HEK293 (cell line): ENCODE results near the gene RNF7.
"Not testable (repeated sequence)": the region's sequence is repeated elsewhere in the genome, so short reads cannot be mapped to it uniquely, and the experiment has no call there.

ENCODE experiments used
- MZF1 ChIP-seq: fragments of 450-650 bp; formaldehyde crosslinking; IDR thresholded peaks from 2 replicates; pipeline ENCODE4 v1.5.1; 2017; ENCODE audit warnings: missing biosample characterization, missing genetic modification characterization, borderline replicate concordance
- OVOL3 ChIP-seq: fragments of 450-650 bp; formaldehyde crosslinking; IDR thresholded peaks from 2 replicates; pipeline ENCODE4 v1.5.1; 2016; ENCODE audit warnings: missing biosample characterization, missing genetic modification characterization
- RBAK ChIP-seq: fragments of 450-650 bp; formaldehyde crosslinking; IDR thresholded peaks from 2 replicates; pipeline ENCODE4 v1.5.1; 2016; ENCODE audit warnings: missing biosample characterization, missing genetic modification characterization
- SP2 ChIP-seq: fragments of 450-650 bp; formaldehyde crosslinking; IDR thresholded peaks from 2 replicates; pipeline ENCODE4 v1.5.1; 2016; ENCODE audit warnings: missing biosample characterization, missing genetic modification characterization
- ZBTB7A ChIP-seq: fragments of 450-650 bp; formaldehyde crosslinking; IDR thresholded peaks from 2 replicates; pipeline ENCODE4 v1.5.1; 2016; ENCODE audit warnings: low read depth, missing biosample characterization, missing genetic modification characterization
- ZNF19 ChIP-seq: fragments of 450-650 bp; formaldehyde crosslinking; IDR thresholded peaks from 2 replicates; pipeline ENCODE4; 2016; ENCODE audit warnings: missing biosample characterization, missing genetic modification characterization, low read depth
- ZNF274 ChIP-seq, 2 experiments: fragments of 200-500 bp in 1 of 2; fragments of 450-650 bp in 1 of 2; sonication (Bioruptor generic) in 1 of 2; formaldehyde crosslinking in 1 of 2; IDR thresholded peaks; 2 replicates each; pipeline versions ENCODE4 v1.5.1 to v1.6.1; 2014 to 2016; ENCODE audit warnings: borderline replicate concordance in 1 of 2, inconsistent platforms in 1 of 2, low read length in 1 of 2, missing biosample characterization in 1 of 2, missing genetic modification characterization in 1 of 2
- ZNF341 ChIP-seq: fragments of 450-650 bp; formaldehyde crosslinking; IDR thresholded peaks from 2 replicates; pipeline ENCODE4; 2016; ENCODE audit warnings: low read depth, missing biosample characterization, missing genetic modification characterization
- ZNF660 ChIP-seq: fragments of 450-650 bp; IDR thresholded peaks from 2 replicates; pipeline ENCODE4 v1.5.1; 2018; ENCODE audit warnings: missing biosample characterization, mild to moderate bottlenecking, missing genetic modification characterization
- ZNF777 ChIP-seq: fragments of 450-650 bp; formaldehyde crosslinking; IDR thresholded peaks from 2 replicates; pipeline ENCODE4 v1.5.1; 2017; ENCODE audit warnings: missing biosample characterization, missing genetic modification characterization, borderline replicate concordance
- TF ChIP-seq, protein P1 (sequence below): fragments of 450-650 bp; formaldehyde crosslinking; IDR thresholded peaks from 2 replicates; pipeline ENCODE4 v1.5.1; 2016; ENCODE audit warnings: missing biosample characterization, missing genetic modification characterization
- TF ChIP-seq, protein P2 (sequence below): fragments of 450-650 bp; formaldehyde crosslinking; IDR thresholded peaks from 2 replicates; pipeline ENCODE4; 2016; ENCODE audit warnings: missing biosample characterization, missing genetic modification characterization

DNA sequence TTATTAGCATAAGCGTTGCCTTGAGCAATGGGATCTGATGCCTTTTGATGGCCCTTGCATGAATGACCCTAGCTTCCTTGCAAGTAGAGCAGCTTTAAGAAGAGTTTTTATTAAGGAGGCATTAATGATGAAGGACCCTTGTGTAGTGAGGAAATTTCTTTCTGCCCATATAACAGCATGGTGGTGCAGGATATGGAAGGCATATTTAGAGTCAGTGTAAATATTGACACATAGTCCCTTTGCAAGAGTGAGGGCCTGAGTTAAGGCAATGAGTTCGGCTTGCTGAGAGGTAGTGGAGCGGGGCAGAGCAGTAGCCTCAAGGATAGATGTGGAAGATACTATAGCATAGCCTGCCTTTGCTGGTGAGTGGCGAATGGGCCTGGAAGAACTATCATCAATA, 45.1 kb upstream of the RNF7 start:
- TF ChIP-seq OVOL3; ZNF19 (tag by site-specific recombination); ZNF341 (tag by site-specific recombination); MZF1 (tag by site-specific recombination); ZNF660 (tag by site-specific recombination); ZNF274 (IDR thresholded peaks at IDR 0.05; ENCODE audit: low read length); ZNF274 (tag by site-specific recombination; IDR thresholded peaks at IDR 0.05; ENCODE audit: borderline replicate concordance); ZNF777 (tag by site-specific recombination); SP2 (tag by site-specific recombination); ZBTB7A (tag by site-specific recombination); RBAK (tag by site-specific recombination): not testable (repeated sequence)
- TF ChIP-seq, protein P1, sequence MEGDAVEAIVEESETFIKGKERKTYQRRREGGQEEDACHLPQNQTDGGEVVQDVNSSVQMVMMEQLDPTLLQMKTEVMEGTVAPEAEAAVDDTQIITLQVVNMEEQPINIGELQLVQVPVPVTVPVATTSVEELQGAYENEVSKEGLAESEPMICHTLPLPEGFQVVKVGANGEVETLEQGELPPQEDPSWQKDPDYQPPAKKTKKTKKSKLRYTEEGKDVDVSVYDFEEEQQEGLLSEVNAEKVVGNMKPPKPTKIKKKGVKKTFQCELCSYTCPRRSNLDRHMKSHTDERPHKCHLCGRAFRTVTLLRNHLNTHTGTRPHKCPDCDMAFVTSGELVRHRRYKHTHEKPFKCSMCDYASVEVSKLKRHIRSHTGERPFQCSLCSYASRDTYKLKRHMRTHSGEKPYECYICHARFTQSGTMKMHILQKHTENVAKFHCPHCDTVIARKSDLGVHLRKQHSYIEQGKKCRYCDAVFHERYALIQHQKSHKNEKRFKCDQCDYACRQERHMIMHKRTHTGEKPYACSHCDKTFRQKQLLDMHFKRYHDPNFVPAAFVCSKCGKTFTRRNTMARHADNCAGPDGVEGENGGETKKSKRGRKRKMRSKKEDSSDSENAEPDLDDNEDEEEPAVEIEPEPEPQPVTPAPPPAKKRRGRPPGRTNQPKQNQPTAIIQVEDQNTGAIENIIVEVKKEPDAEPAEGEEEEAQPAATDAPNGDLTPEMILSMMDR = not testable (repeated sequence)
- TF ChIP-seq, protein P2, sequence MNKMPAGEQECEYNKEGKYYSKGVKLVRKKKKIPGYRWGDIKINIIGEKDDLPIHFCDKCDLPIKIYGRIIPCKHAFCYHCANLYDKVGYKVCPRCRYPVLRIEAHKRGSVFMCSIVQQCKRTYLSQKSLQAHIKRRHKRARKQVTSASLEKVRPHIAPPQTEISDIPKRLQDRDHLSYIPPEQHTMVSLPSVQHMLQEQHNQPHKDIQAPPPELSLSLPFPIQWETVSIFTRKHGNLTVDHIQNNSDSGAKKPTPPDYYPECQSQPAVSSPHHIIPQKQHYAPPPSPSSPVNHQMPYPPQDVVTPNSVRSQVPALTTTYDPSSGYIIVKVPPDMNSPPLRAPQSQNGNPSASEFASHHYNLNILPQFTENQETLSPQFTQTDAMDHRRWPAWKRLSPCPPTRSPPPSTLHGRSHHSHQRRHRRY = not testable (repeated sequence)
